ENCODE measurements around the gene CABP1. TPM values are rescaled to one million over a fixed set of nuclear protein-coding genes. Genes with fewer than 3 reads are reported as not detected.

CABP1 gene
- total RNA-seq, 4 donors from 2014 or later: 1.8 to 2.5 (median 2.5) TPM; not detected in 1

DNA sequence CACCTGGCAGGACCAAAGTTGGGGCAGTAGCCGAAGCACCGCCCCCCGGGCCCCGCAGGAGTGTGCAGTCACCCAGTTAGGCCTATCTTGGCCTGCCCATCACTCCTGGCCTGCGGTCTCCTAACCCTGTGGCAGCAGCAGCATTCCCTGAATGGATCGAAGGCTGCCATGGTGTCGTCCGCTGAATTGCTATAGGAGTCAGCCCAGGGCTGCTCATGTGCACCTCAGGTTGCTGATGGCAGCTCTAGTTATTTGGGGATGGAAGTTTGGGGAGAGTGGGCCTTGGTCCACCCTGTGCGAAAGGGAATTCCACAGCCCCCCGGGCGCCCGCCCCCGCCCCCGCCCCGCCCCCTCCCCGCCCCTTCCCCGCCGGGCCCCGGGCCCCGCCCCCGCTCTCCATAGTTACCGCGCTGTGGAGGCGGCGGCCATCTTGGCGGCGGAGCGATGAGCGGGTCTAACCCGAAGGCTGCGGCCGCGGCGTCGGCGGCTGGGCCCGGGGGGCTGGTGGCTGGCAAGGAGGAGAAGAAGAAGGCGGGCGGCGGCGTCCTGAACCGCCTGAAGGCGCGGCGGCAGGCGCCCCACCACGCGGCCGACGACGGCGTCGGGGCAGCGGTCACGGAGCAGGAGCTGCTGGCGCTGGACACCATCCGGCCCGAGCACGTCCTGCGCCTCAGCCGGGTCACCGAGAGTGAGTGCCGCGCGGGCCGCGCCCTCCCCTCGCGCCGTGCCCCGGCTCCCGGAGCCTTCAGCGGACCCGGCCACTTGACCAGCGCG lies 69.8 kb downstream of the CABP1 start, which contains the start of gene UNC119B:
TSS of gene UNC119B (plus strand) at position 428 of the 774 bp plus-strand sequence. CDS start at position 445, 17 bp downstream.
- no peaks in the 10 kb centered on the region for H3K27me3 ChIP-seq
- H3K4me1 ChIP-seq: peaks cover 17 to 36% (median 33%) of the 10 kb centered on the region in 4 donors
- intact Hi-C loops (cut with DNase I): loop anchor here (2.0 kb wide), 1 partner anchor 21 kb away; no protein-coding TSS in a partner anchor
- no peaks in the 10 kb centered on the region for H3K9me3 ChIP-seq
- TF ChIP-seq, protein P1, sequence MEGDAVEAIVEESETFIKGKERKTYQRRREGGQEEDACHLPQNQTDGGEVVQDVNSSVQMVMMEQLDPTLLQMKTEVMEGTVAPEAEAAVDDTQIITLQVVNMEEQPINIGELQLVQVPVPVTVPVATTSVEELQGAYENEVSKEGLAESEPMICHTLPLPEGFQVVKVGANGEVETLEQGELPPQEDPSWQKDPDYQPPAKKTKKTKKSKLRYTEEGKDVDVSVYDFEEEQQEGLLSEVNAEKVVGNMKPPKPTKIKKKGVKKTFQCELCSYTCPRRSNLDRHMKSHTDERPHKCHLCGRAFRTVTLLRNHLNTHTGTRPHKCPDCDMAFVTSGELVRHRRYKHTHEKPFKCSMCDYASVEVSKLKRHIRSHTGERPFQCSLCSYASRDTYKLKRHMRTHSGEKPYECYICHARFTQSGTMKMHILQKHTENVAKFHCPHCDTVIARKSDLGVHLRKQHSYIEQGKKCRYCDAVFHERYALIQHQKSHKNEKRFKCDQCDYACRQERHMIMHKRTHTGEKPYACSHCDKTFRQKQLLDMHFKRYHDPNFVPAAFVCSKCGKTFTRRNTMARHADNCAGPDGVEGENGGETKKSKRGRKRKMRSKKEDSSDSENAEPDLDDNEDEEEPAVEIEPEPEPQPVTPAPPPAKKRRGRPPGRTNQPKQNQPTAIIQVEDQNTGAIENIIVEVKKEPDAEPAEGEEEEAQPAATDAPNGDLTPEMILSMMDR (IDR thresholded peaks at IDR 0.05): no peak
- no peak for TF ChIP-seq EP300 (IDR thresholded peaks at IDR 0.05)
- peak; percentile 56 to 60 for TF ChIP-seq POLR2AphosphoS5 (IDR thresholded peaks at IDR 0.05)
- TF ChIP-seq POLR2A (IDR thresholded peaks at IDR 0.05; ENCODE audit: low read depth): no peak
- peak within 1 kb of the TSS; percentile 89 to 93 (median 91) for H3K27ac ChIP-seq (replicated peaks in 1 of 4)
- no peak for DNase-seq (ENCODE audit: extremely low spot score)
- 0% methylated on average over 8 of the region's 76 CpGs for WGBS
- peaks cover 0 to 27% (median 19%) of the 10 kb centered on the region in 4 donors for H3K36me3 ChIP-seq
- peak within 1 kb of the TSS; percentile 70 to 97 (median 80) for H3K4me3 ChIP-seq

DNA sequence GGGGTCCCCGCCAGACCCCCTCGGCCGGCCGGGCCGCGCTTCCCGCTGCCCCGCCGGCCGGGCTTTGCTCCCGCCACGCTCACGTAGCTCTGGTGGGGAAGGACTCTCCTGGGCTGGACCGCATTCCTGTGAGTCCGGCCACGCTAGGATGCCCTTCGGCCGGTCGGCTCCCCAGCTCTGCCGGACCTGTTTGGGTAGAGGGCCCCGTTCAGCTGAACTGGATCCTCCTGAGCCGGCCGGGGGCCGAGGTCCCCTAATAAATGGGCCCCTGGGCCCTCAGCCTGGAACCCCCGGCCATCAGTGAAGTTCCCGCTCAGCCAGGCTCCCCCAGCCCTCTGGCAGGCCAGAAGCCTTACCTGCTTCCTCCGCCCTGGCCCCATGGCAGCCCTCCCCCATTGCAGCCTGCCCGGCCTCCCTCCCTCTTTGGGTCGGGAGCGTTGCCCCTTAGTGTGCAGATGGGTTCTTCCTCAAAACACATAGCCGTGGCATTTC lies 70.4 kb downstream of the CABP1 start:
- no peak for TF ChIP-seq POLR2A (IDR thresholded peaks at IDR 0.05; ENCODE audit: low read depth)
- TF ChIP-seq, protein P1 (IDR thresholded peaks at IDR 0.05): no peak
- TF ChIP-seq EP300 (IDR thresholded peaks at IDR 0.05): no peak
- no peak for TF ChIP-seq POLR2AphosphoS5 (IDR thresholded peaks at IDR 0.05)
- no peak for DNase-seq (ENCODE audit: extremely low spot score)

DNA sequence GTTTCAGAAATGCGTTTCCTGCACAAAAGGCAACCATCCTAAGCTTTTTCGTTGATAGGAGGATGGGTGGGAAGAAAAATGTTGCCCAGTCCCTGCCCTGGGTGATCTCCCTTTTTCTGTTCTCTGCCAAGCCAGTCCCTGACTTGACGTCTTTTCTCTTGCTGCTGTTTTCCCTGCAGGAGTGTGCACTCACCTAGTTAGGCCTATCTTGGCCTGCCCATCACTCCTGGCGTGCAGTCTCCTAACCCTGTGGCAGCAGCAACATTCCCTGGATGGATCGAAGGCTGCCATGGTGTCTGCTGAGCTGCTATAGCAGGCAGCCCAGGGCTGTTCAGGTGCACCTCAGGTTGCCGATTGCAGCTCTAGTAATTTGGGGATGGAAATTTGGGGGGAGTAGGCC lies 71.0 kb downstream of the CABP1 start:
- Histone ChIP-seq H3K27ac (replicated peaks in 1 of 4) (peak overlapping the region; percentile 89 to 93 (median 91)), H3K27me3 (no peaks in the 10 kb centered on the region), H3K9me3 (no peaks in the 10 kb centered on the region), H3K36me3 (peaks cover 2 to 33% (median 30%) of the 10 kb centered on the region in 4 donors), H3K4me1 (peaks cover 17 to 37% (median 34%) of the 10 kb centered on the region in 4 donors), H3K4me3 (peak overlapping the region; percentile 70 to 97 (median 80))
- intact Hi-C loops (cut with DNase I): loop anchor here (2.0 kb wide), 1 partner anchor 23 kb away; no protein-coding TSS in a partner anchor
- TF ChIP-seq EP300 (IDR thresholded peaks at IDR 0.05): no peak
- DNase-seq (ENCODE audit: extremely low spot score): no peak
- 39% methylated on average over 6 of the region's 6 CpGs for WGBS

More for the DNA sequence above, 70.4 kb downstream of the CABP1 start:
- WGBS: 0% methylated on average over 5 of the region's 31 CpGs
- peaks cover 0 to 27% (median 25%) of the 10 kb centered on the region in 4 donors for H3K36me3 ChIP-seq
- H3K27me3 ChIP-seq: no peaks in the 10 kb centered on the region
- H3K4me1 ChIP-seq: peaks cover 17 to 36% (median 34%) of the 10 kb centered on the region in 4 donors
- H3K4me3 ChIP-seq: peak overlapping the region; percentile 70 to 97 (median 80)
- intact Hi-C loops (cut with DNase I): loop anchor here (2.0 kb wide), 1 partner anchor 22 kb away; no protein-coding TSS in a partner anchor
- H3K9me3 ChIP-seq: no peaks in the 10 kb centered on the region
- H3K27ac ChIP-seq (replicated peaks in 1 of 4): peak overlapping the region; percentile 89 to 93 (median 91)

DNA sequence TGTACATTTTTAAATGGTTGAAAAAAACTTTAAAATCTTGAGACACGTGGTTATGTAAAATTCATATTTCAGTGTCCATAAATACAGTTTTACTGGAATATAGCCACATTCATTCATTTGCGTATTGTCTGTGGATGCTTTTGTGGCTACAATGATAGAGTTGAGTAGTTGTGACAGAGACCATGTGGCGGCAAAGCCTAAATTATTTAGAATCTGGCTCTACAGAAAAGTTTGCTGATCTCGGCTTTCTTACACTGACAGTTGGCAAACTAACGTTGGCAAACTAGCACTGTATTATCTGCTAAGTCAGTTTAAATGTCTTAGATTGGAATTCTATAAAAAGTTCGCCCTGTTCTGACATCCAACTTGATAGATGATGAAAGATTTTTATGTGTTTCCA lies 72.2 kb downstream of the CABP1 start:
- Histone ChIP-seq H3K36me3 (peaks cover 13 to 45% (median 42%) of the 10 kb centered on the region in 4 donors), H3K4me1 (peaks cover 17 to 37% (median 34%) of the 10 kb centered on the region in 4 donors), H3K9me3 (no peaks in the 10 kb centered on the region), H3K27me3 (no peaks in the 10 kb centered on the region), H3K27ac (replicated peaks in 1 of 4) (no peak overlapping the region), H3K4me3 (no peak overlapping the region)
- intact Hi-C loops (cut with DNase I): loop anchor here (2.0 kb wide), 1 partner anchor 130 kb away; no protein-coding TSS in a partner anchor
- DNase-seq (ENCODE audit: extremely low spot score): no peak
- TF ChIP-seq EP300 (IDR thresholded peaks at IDR 0.05) (no peak), POLR2A (IDR thresholded peaks at IDR 0.05; ENCODE audit: low read depth) (no peak), POLR2AphosphoS5 (IDR thresholded peaks at IDR 0.05) (no peak)
- TF ChIP-seq, protein P1 (IDR thresholded peaks at IDR 0.05): no peak
- 70% methylated on average over 6 of the region's 6 CpGs for WGBS
